BE2C (cell line): Measurements from ENCODE around the gene CCDC50.

Experiments used
- DNase-seq: peaks from one replicate; pipeline ENCODE4 v3.0.0-alpha.2; 2020
- H3K27me3 ChIP-seq: fragments of 250-450 bp; sonication (Bioruptor Pico); 2 replicates; pipeline ENCODE4 v1.5.1; 2020; ENCODE audit warnings: mild to moderate bottlenecking
- H3K36me3 ChIP-seq: fragments of 250-450 bp; sonication (Bioruptor Pico); 2 replicates; pipeline ENCODE4 v1.5.1; 2020; ENCODE audit warnings: mild to moderate bottlenecking
- H3K4me1 ChIP-seq: fragments of 250-450 bp; sonication (Bioruptor Pico); 2 replicates; pipeline ENCODE4 v1.5.1; 2020
- H3K4me3 ChIP-seq: 2 replicates; pipeline ENCODE4 v1.5.1; 2011; ENCODE audit warnings: low read depth, low read length
- H3K9me3 ChIP-seq: fragments of 250-450 bp; sonication (Bioruptor Pico); 2 replicates; pipeline ENCODE4 v1.5.1; 2020
- TF ChIP-seq, protein P1 (sequence below): IDR thresholded peaks from 2 replicates; pipeline ENCODE4 v1.5.1; 2012; ENCODE audit warnings: mild to moderate bottlenecking, low read depth, low read length

The CCDC50 gene

DNA sequence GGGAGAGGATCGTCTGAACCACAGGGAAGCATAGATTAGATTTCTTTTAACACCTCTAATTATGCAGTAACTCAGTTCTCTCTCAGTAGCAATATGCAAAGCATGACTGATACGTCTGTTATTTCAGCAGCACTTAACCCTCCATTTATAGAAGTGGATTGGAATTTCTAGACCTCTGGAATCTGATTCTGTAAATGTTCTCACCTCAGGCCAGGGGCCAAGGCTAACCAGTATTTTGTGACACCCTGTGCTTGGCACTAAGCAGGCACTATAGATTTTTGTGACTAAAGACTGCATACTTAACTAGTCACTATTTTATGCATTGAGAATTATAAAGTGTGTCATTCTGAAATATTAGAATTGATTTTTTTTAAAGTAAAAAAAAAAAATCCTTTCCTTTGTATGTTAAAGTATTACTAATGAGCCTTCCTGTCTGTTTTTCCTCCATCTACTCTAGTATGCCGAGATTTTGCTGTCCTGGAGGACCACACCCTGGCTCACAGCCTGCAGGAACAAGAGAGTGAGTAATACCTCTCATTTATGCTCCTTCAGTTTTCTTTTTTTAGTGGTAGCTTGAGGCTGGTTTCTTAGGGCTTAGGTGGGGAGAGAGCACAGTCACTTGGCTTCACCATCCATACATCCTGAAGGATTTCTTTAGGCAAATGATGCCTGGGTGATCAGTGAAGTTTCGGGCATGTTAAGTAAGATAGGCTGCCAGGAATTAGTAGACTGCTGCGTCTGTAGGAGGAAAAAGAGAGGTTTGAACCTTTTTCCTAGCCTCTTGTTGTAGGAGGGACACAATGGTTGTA lies 27.6 kb downstream of the CCDC50 start:
- H3K36me3 ChIP-seq: 0 out of 2 replicates have a peak, but pooled peaks cover 3% of the 10 kb centered on the region
- no peaks in the 10 kb centered on the region for H3K27me3 ChIP-seq
- DNase-seq: no peak
- H3K9me3 ChIP-seq: no peaks in the 10 kb centered on the region
- TF ChIP-seq, protein P1, sequence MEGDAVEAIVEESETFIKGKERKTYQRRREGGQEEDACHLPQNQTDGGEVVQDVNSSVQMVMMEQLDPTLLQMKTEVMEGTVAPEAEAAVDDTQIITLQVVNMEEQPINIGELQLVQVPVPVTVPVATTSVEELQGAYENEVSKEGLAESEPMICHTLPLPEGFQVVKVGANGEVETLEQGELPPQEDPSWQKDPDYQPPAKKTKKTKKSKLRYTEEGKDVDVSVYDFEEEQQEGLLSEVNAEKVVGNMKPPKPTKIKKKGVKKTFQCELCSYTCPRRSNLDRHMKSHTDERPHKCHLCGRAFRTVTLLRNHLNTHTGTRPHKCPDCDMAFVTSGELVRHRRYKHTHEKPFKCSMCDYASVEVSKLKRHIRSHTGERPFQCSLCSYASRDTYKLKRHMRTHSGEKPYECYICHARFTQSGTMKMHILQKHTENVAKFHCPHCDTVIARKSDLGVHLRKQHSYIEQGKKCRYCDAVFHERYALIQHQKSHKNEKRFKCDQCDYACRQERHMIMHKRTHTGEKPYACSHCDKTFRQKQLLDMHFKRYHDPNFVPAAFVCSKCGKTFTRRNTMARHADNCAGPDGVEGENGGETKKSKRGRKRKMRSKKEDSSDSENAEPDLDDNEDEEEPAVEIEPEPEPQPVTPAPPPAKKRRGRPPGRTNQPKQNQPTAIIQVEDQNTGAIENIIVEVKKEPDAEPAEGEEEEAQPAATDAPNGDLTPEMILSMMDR: no peak
- H3K4me1 ChIP-seq: no peaks in the 10 kb centered on the region
- no peak overlapping the region for H3K4me3 ChIP-seq

DNA sequence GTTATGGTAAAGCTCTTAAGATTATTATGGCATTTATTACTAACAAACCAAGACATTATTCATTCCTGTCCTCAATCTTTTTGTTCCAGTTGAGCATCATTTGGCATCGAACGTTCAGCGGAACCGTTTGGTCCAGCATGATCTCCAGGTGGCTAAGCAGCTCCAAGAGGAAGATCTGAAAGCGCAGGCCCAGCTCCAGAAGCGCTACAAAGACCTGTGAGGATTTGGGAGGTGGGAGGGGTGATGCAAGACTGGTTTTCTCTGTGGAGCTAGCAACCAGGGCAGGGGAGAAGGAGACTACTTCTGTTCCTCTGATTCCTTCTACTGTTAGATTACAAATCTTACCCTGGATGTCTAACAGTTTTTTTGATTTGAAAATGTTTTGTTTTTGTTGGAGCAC lies 28.7 kb downstream of the CCDC50 start:
- TF ChIP-seq, protein P1: no peak
- Histone ChIP-seq H3K4me3 (no peak overlapping the region), H3K9me3 (no peaks in the 10 kb centered on the region), H3K4me1 (no peaks in the 10 kb centered on the region), H3K36me3 (0 out of 2 replicates have a peak, but pooled peaks cover 3% of the 10 kb centered on the region), H3K27me3 (no peaks in the 10 kb centered on the region)
- DNase-seq: no peak

DNA sequence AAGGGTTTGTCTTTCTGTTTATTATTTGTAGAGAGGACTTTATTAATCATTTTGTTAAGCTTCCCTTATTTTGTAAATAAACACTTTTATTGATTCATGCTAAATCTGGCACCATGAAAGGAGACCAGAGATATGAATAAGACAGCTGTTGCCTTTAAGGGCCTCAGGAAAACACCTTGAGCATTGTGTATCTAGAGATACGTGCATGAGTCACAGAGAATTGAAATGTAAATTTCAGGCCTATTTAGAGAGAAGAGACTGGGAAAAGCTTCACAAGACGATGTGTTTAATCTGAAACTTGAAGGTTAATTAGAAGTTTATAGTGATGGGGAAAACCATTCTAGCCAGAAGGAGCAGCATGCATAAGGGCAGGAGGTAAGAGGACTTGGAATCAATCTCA lies 29.7 kb downstream of the CCDC50 start:
- H3K4me1 ChIP-seq: no peaks in the 10 kb centered on the region
- peaks cover 6% of the 10 kb centered on the region; the same call in 1 of the 2 replicates for H3K36me3 ChIP-seq
- no peaks in the 10 kb centered on the region for H3K9me3 ChIP-seq
- DNase-seq: no peak
- TF ChIP-seq, protein P1: no peak
- H3K4me3 ChIP-seq: no peak overlapping the region
- no peaks in the 10 kb centered on the region for H3K27me3 ChIP-seq

DNA sequence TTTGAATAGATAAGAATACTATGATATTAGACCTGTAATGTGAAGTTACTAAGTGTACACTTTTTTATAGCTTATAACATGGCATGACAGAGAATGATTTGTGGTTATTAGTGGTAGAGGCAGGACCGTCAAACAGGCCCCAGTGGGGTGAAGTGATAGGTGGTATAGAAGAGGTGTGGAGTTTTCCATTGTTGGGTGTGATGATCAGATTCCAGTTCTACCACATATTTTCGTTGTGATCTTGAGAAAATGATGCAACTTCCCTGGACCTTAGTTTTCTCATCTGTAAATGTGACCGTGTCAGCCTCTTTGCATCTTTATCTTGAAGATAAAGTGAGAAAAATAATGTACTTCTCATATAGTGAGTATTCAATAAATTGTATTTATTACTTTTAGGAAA lies 31.4 kb downstream of the CCDC50 start:
- H3K36me3 ChIP-seq: peaks cover 10% of the 10 kb centered on the region
- H3K4me1 ChIP-seq: no peaks in the 10 kb centered on the region
- H3K9me3 ChIP-seq: no peaks in the 10 kb centered on the region
- DNase-seq: no peak
- no peaks in the 10 kb centered on the region for H3K27me3 ChIP-seq
- no peak overlapping the region for H3K4me3 ChIP-seq
- TF ChIP-seq, protein P1: no peak

DNA sequence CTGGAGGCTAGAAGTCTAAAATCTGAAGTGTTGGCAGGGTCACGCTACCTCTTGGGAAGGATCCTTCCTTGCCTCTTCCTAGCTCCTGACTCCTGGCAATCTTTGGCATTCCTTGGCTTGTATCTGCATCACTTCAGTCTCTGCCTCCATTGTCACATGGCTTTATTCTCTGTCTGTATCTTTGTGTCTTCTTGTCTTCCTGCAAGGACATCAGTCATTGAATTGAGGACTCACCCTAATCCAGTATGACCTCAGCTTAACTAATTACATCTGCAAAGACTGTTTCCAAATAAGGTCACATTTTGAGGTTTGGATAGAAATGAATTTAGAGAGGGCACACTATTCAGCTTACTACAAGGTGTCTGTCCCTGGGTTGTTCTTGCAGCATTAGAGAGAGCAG lies 32.3 kb downstream of the CCDC50 start:
- TF ChIP-seq, protein P1: no peak
- DNase-seq: no peak
- H3K4me1 ChIP-seq: 0 out of 2 replicates have a peak, but pooled peaks cover 5% of the 10 kb centered on the region
- no peak overlapping the region for H3K4me3 ChIP-seq
- no peaks in the 10 kb centered on the region for H3K27me3 ChIP-seq
- H3K36me3 ChIP-seq: peaks cover 12% of the 10 kb centered on the region
- no peaks in the 10 kb centered on the region for H3K9me3 ChIP-seq

DNA sequence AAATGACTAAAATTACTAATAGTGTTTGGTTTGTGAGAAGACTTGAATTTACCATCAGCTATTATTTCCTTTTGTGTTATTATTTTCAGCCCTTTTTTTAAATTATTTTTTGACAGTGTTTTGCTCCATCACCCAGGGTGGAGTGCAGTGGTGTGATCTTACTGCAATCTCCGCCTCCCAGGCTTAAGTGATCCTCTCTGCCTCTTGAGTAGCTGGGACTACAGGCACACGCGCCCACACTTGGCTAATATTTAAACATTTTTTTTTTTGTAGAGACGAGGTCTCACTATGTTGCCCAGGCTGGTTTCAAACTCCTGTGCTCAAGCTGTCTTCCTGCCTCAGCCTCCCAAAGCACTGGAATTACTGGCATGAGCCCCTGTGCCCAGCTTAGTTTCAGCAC lies 32.8 kb downstream of the CCDC50 start:
- H3K36me3 ChIP-seq: peaks cover 12% of the 10 kb centered on the region
- no peaks in the 10 kb centered on the region for H3K27me3 ChIP-seq
- H3K4me3 ChIP-seq: no peak overlapping the region
- DNase-seq: no peak
- TF ChIP-seq, protein P1: no peak
- H3K9me3 ChIP-seq: no peaks in the 10 kb centered on the region
- 0 out of 2 replicates have a peak, but pooled peaks cover 5% of the 10 kb centered on the region for H3K4me1 ChIP-seq
